Mesenteric fat pad (tissue), 1 donor: Measurements from ENCODE around the gene ZNF276. TPM values are rescaled to one million over a fixed set of nuclear protein-coding genes. Genes with fewer than 3 reads are reported as not detected.
A peak's percentile ranks its signal among the peaks of the same experiment; 100 is the strongest.
"Not testable (repeated sequence)": the region's sequence is repeated elsewhere in the genome, so short reads cannot be mapped to it uniquely, and the experiment has no call there.

ENCODE experiments used
- DNase-seq: peaks from one replicate; pipeline ENCODE4 v3.0.0-alpha.2; 2020; ENCODE audit warnings: low spot score
- total RNA-seq: library from RNA; stranded (reverse); fragmentation: NEBNext Ultra II Directional; extraction: Animal tissue kit (Norgen Biotek cat#: 25700); gene quantifications from one replicate; pipeline ENCODE4 v1.2.1, GENCODE V29; 2021
- donor health status: DM: yes; HTN: yes; CAD: no.

The ZNF276 gene
- total RNA-seq, 1 donor from 2014 or later: 26.0 TPM

DNA sequence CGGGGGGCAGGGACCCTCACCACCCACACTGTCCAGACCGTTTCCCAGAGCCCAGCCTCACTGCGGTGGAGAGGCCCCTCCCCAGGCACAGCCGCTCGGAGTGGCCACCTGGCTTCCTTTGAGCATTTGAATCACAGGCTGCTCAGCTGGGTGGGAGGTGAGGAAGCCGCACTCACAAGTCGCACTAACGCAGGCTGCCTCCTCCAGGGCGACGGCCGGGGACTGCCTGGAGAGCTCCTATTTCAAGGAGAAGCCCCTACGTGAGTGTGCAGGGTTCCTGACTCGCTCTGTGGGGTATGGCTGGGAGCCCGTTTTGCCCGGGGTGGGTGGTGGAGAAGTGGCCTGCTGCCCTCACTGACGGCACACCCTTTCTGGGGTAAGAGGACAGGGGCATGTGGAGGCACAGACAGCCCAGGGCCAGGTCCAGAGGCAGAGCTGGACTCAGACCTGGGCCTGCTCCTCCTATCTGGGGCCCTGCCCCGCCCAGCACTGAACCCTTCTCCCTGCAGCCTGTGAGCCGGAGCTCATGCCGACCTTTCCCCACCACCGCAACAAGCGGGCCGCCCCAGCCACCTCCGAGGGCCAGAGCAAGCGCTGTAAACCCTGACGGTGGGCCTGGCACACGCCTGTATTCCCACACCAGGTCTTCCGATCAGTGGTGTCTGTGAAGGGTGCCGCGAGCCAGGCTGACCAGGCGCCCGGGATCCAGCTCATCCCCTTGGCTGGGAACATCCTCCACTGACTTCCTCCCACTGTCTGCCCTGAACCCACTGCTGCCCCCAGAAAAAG lies 26.1 kb upstream of the ZNF276 start:
- no peak for DNase-seq

DNA sequence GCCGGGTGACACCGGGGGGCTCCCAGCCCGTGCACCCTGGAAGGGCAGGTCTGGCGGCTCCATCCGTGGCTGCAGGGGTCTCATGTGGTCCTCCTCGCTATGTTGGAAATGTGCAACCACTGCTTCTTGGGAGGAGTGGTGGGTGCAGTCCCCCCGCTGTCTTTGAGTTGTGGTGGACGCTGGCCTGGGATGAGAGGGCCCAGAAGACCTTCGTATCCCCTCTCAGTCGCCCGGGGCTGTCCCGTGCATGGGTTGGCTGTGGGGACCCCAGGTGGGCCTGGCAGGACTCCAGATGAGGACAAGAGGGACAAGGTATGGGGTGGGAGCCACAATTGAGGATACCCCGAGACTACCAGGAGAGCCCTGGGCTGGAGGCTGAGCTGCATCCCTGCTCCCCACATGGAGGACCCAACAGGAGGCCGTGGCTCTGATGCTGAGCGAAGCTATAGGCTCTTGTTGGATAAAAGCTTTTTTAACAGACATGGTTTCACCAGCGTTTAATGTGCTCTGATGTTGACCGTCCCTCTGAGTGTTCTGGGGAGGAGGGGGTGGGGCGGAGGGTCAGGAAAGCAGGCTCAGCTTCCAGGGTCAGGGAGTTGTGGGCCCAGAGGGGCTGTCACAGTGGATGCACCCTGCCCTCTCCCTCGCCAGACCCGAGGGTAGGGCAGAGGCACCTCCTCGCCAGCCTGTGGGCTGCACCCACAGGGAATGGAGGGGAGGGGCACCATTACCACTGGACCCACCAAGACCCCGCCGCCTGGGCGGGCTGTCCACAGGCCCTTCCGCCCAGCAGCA lies 25.3 kb upstream of the ZNF276 start:
- no peak for DNase-seq

DNA sequence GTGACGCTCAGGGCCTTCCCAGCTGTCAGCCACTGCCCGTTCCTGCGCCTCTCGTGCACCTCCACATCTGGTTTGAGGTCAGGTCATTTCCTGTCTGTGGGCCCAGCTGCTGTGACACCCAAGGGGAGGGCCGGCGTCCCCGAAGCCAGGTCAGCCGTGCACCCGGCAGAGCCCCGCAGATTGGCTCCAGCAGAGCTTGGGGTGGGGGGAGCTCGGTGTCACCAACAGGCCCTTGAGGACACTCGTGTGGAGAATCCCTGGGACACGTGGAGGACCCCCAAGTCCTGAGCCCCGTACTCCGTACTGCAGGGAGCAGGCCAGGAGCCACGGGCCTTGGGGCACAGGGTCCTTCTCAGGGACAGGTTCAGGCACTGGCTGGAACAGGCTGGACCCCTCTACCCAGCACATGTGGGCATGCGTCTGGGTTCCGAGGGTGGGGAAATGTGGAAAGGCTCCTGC lies 24.6 kb upstream of the ZNF276 start:
- DNase-seq: no peak

DNA sequence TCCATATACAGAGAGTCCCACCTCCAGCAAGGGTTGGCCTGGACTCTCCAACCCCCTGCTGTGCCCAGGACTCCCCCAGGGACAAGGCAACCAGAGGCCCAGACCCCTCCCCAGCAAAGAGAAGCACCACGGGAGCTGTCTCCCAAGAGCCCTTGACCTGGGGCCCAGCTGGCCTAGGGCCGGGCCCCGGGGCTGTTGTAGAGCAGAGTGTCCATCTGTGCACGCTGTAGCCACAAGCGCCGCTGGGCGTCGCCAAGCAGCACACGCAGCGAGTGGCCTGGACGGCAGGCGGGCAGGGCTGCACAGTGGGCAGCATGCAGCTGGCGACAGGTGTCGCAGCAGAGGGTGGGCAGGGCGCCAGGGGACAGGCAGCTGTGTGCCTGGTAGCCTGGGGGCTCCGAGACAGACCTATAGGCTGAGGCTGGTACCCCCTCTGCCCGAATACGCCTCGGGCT lies 24.1 kb upstream of the ZNF276 start:
- DNase-seq: no peak

DNA sequence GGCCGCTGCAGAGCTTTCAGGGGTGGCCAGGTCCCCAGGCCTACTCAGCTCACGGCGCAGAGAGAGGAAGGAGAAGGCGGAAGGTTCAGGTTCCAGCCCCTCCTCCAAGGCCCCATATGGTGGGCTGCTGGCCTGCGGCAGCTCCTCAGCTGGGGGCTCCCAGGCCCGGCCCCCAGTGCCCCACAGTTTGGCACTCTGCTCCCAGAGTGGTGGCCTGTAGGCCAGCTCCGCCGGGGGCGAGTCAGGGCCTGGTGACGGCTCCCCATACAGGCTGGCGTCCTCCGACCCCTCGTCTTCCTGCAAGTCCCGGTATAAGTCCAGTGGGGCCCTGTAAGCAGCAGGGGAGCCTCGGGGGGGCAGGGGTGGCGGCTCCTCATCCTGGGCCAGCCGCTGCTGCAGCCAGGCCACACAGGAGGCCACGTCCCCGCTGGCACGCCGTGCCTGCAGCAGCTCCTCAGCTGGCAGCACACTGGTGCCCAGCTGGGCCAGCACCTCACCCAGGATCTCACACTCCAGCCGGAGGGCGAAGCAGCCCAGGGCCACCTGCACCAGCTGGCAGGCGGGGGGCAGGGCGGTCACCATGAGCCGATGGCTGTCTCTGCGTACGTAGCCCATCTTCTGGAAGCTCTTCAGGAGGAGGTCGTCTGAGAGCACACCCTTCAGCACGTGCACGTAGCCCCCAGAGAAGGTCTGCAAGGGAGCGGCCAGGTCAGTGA lies 23.6 kb upstream of the ZNF276 start:
- DNase-seq: no peak

DNA sequence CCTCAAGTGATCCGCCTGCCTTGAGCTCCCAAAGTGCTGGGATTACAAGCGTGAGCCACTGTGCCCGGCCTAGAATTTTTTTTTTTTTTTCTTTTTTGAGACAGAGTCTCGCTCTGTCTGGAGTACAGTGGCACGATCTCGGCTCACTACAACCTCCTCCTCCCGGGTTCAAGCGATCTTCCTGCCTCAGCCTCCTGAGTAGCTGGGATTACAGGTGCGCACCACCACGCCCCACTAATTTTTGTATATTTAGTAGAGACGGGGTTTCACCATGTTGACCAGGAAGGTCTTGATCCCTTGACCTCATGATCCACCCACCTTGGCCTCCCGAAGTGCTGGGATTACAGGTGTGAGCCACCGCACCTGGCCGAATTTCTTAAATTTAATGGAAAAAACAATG lies 22.6 kb upstream of the ZNF276 start:
- not testable (repeated sequence) for DNase-seq

DNA sequence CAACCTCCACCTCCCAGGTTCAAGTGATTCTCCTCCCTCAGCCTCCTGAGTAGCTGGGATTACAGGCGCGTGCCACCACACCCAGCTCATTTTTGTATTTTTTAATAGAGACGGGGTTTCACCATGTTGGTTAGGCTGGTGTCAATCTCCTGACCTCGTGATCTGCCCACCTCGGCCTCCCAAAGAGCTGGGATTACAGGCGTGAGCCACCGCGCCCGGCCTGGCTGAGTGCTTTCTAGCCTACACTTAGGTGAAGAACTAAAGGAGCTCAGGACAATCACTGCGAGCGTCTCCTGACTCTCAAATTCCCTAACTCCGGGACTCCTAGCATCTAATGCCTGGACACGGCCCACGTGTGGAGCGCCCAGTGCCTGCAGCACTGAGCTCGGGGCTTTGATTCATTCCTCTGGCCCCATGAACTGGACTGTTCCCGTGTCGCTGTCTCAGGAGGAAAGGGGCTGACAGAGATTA lies 21.7 kb upstream of the ZNF276 start:
- not testable (repeated sequence) for DNase-seq

DNA sequence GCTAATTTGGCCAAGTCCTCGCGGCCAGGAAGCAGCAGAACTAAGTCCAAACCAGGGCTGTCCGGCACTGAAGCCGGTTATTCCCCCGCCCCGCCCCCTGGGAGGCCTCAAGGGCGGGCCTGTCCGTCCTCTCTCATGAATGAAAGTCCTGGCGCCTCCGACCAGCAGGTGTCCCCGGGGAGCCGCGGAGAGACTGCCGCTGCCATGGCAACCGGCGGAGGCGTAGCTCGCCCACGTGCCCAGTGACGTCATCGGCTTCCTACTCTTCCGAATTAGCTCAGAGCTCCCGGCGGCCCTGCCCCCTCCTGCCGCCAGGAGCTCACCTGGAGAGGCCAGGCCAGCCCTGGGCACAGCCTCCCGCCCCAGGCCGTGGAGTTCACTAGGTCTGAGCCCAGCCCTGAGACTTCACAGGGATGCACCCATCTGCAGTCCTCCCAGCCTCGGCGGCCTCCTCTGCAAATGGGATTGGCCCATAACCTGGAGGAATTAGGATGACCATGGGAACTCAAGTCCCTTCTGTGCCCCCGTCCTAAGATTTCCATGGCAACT lies 21.2 kb upstream of the ZNF276 start:
- DNase-seq: peak; percentile 100

DNA sequence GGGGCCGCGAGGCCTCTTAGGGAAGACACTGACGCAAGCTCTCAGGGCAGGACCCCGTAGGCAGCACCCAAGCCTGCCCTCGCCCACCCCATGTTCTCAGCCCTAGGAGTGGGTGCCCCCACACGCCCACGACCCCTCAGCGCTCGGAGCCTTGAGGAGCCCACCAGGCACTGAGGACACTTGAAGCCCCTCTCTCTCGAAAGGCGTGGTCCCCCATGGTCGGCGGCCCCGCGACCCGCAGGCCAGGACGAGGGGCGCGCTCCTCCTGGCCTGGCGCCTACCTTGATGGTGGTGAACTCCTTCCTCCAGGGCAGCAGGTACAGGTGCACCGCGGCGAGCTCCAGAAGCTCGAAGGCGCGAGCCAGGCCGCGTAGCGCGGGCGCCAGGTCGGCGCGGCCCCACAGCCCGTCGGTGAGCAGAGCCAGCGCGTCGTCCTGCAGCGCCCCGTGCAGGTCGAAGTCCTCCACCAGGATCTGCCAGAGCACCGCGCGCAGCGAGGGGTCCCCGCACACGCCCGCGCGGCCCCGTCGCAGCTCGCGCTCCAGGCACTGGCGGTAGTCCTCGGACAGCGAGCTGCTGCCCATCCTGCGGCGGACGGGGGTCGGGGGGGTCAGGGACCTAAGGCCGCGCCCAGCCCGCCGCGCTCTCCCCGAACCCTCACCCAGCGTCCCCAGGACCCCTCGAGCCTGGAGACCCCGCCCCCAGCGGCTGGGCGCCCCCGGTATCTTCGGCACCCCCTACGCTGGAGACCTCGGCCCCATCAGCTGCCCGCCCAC lies 20.5 kb upstream of the ZNF276 start:
- no peak for DNase-seq

DNA sequence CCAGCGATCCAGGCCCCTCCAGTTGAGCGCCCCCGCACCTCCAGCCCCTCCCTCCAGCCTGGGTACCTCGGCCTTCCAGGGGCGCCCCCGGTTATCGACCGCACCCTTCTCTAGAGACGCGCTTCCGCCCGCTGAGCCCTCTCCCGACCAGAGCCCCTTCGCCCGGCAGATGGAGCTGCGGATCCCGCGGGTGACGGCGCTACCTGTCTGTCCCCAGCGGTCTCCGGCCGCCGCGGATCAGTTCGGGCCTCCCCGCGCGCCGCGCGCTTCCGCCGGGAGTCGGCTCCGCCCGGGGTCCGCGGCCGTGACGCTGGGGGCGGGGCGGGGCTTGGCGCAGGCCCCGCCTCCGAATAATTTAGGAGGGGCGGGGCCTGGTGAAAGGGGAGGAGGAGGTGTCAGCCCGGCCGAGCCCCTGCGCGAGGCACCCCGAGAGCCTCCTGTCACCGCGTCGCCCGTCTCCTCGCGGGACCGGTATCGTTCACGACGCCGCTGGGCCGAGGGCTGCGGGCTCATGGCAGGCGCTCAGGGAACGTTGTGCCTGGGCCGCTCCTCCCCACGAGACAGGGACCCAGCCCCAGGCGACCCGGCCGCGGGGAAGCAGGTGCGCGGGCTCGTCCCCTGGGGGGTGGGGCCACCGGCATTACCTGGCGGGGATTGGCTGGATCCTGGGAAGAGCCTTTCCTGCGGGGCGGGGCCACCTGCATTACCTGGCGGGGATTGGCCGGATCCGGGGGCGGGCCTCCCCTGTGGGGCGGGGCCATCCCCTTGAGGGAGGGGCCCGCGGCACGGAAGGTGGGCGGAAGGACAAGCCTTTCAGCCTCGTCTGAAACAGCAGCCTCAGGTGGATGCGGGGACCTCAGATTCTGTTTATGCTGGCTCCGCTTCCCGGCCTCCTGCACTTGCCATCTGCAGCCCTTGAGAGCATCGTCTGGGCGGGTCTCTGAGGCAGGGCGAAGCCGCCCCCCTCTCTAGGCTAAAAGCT lies 19.6 kb upstream of the ZNF276 start, which contains the start of gene SPATA2L:
Gene SPATA2L (minus strand): TSS at position 281 of the 982 bp plus-strand sequence. CDS start 473 bp downstream, outside the sequence.
- peak; percentile 95 for DNase-seq

DNA sequence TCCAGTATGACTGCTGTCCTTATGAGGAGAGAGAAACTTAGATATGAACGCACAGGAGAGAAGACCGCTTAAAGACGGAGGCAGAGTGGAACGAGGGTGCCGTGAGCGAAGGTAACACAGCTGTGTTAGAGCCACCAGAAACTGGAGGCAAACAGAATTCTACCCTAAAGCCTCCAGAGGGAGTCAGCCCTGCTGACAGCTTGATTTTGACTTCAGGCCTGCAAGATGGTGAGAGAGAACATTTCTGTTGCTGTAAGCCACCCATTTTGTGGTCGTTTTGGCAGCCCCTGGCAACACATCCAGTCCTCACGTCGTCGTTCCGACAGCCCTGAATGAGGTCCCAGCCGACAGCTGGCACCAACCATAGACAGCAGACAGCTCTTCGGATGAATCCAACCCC lies 17.1 kb upstream of the ZNF276 start:
- no peak for DNase-seq

DNA sequence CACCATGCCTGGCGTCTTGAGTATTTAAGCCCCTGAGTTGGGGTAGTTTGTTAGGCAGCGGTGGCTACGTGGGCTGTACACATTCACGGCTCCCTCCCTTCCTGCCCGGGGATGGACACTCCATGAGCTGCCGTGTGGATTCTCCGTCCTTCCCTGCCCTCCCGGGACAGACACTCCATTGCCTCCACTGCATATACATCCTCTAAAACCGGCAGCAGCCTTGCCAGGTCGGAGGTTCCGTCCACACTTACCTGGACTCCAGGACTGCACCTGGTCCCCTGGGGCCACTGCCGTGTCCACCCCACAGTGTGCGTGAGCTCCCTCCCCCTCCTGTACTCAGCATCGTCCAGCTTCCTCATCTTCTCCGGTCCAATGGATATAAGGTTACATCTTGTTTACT lies 16.3 kb upstream of the ZNF276 start:
- no peak for DNase-seq

DNA sequence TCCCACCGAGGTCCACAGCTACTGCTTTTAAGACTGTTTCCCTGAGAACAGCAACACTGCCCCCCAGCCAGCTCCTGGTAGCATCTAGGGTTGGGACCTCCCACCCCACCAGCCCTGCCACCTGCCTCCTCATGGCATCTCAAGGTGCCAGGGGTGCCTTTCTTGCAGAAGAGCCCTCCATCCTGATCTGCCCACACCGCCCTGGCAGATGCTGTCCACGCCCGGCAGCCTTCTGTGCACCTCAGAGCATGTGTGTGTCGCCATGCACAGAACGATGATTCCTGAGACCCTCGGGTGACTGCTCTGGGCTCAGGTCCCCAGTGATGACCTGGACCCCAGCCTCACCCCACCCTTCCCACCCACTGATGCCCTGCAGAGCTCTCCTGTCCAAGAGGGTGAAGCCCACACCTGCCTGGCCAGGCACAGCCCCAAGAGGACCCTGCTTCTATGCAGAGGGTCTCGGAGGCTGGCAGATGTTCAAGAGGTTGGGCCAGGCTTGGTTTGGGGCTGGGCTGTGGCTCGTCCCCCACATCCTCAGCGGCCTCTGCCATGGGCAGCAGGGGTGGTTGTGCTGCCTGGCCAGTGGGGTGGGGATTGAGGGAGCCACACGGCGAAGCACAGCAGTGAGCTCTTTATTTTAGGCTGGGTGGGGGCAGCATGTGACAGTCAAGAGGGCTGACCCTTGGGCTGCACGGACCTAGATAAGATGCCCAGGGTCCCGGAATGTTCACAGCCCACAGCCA lies 14.6 kb upstream of the ZNF276 start:
- DNase-seq: no peak

DNA sequence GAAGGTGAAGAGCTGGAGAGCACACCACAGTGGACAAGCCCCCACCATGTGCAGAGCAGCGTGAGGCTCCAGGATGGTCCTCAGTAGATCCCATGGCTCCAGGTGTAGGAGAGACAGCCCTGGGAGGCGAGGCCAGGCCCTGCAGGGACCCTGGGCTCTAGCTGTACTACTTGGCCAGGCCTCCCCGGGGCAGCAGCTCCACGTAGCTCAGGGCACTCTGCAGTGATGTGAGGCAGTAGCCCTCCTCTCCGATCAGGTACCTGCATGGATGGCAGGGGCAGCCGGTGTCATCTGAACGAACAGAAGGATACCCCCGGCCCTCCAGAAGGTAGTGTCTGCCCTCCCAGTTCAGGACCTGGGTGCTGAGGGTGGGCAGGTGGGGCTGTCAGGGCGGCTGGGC lies 13.6 kb upstream of the ZNF276 start:
- DNase-seq: no peak

DNA sequence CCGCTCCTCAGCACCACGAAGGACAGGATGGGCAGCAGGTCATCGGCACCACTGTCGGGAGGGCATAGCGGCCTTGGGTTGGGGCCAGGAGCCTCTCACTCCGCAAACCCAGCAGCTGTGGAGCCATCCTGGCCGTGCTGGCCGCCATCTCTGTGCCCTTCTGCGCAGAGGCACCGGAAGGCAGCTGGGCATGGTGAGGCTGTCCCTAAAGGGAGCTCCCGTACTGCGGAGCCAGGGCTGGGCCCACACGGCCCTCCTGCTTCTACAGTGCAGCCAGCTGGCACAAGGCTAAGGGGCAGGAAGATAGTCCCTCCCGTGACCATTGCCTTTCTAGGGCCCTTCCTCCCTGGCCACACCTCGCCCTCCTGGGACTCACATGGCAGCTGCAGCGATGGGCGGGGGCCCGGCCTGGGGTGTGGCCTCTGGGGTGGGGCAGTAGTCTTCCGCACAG lies 12.8 kb upstream of the ZNF276 start:
- no peak for DNase-seq

DNA sequence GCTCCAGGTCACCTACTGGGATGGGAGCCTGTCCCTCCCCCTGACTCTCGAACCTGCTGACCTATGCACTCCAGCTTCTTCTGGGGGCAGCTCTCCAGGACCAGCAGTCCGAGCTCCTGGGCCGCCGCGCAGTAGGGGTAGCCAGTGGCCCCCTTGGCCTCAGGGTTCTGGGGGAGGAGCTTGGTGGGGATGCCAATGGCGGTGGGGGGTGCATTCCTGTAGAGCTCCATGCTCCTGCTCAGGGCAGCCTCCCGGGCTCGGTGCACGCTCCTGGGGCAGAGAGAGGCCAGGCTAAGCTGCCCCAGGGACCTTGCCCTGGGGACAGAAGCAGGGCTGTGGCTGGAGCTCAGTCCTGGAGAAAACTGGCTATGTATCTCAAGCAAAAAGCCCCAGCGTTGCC lies 12.2 kb upstream of the ZNF276 start:
- no peak for DNase-seq

DNA sequence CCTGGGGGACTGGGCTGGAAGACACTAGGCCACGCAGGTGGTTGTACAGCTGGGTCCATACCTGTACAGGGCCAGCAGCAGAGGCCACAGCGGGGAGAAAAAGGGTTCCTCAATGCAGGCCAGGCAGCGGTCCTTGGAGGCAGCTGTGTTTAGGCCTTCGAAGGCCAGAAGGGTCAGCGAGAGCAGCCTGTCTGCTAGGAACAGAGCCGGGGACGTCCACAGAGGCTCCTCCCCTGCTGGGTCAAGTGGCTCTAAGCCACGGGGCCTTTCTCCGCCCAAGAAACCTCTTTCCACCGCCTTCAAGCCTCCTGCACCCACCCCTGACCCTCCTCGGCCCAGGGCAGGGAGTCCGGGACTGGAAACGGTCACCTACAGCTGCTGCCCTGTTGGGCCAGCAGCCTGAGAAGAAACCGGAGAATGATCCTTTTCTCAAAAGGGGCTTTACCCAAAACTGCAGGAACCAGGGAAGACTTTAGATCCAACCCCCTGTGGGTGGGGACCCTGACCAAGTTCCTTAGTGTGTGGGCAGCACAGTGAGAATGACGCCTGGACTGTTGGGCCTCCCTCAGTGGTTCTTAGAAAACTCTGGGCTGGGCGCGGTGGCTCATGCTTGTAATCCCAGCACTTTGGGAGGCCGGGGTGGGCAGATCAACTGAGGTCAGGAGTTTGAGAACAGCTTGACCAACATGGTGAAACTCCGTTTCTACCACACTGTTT lies 11.5 kb upstream of the ZNF276 start:
- DNase-seq: no peak
